MM.1S (cell line): Measurements from ENCODE around the gene KPNA5.
A peak's percentile ranks its signal among the peaks of the same experiment; 100 is the strongest.

Source experiments
- DNase-seq: peaks from one replicate; pipeline ENCODE4 v3.0.0-alpha.2; 2015
- H2AFZ ChIP-seq: fragments of 300-600 bp; sonication (generic); 2 replicates; pipeline ENCODE4 v1.6.0; 2016; ENCODE audit warnings: antibody characterized with exemption, low read length
- H3F3A ChIP-seq: fragments of 300-600 bp; sonication (generic); 2 replicates; pipeline ENCODE4 v1.6.1; 2016; ENCODE audit warnings: mild to moderate bottlenecking, antibody characterized with exemption, low read length, moderate library complexity, mixed read lengths; ENCODE audit not compliant: insufficient read depth
- H3K27ac ChIP-seq: fragments of 300-600 bp; sonication (generic); 2 replicates; pipeline ENCODE4 v1.5.1; 2016; ENCODE audit warnings: mild to moderate bottlenecking, low read length
- H3K27me3 ChIP-seq: fragments of 300-600 bp; sonication (generic); replicated peaks from 2 replicates; pipeline ENCODE4 v1.6.0; 2016; ENCODE audit warnings: low read length; ENCODE audit not compliant: insufficient read depth
- H3K36me3 ChIP-seq: fragments of 300-600 bp; sonication (generic); replicated peaks from 2 replicates; pipeline ENCODE4 v1.6.1; 2016; ENCODE audit warnings: mild to moderate bottlenecking, low read length, mixed read lengths; ENCODE audit not compliant: insufficient read depth
- H3K4me1 ChIP-seq: fragments of 300-600 bp; sonication (generic); 2 replicates; pipeline ENCODE4 v1.6.1; 2016; ENCODE audit warnings: low read length, mixed read lengths
- H3K4me2 ChIP-seq: fragments of 300-600 bp; sonication (generic); 2 replicates; pipeline ENCODE4 v1.6.0; 2016; ENCODE audit warnings: low read depth, low read length
- H3K4me3 ChIP-seq: fragments of 300-600 bp; sonication (generic); 2 replicates; pipeline ENCODE4 v1.5.1; 2016; ENCODE audit warnings: low read length, mixed read lengths
- H3K79me2 ChIP-seq: fragments of 300-600 bp; sonication (generic); 2 replicates; pipeline ENCODE4 v1.6.1; 2016; ENCODE audit warnings: mixed run types, low read length, mixed read lengths
- H3K9ac ChIP-seq: fragments of 300-600 bp; sonication (generic); 2 replicates; pipeline ENCODE4 v1.6.1; 2016; ENCODE audit warnings: low read length, mixed read lengths
- H3K9me2 ChIP-seq: fragments of 300-600 bp; sonication (generic); replicated peaks from 2 replicates; pipeline ENCODE4 v1.6.1; 2016; ENCODE audit warnings: mild to moderate bottlenecking, low read length, mixed read lengths; ENCODE audit not compliant: insufficient read depth
- H3K9me3 ChIP-seq: fragments of 300-600 bp; sonication (generic); replicated peaks from 2 replicates; pipeline ENCODE4 v1.6.1; 2016; ENCODE audit warnings: mild to moderate bottlenecking, low read length, mixed read lengths; ENCODE audit not compliant: insufficient read depth
- H4K20me1 ChIP-seq: fragments of 300-600 bp; sonication (generic); 2 replicates; pipeline ENCODE4 v1.6.1; 2016; ENCODE audit warnings: mild to moderate bottlenecking, low read length, moderate library complexity, mixed read lengths; ENCODE audit not compliant: insufficient read depth
- CTCF ChIP-seq: fragments of 300-600 bp; sonication (generic); IDR thresholded peaks from 2 replicates; pipeline ENCODE4 v1.5.1; 2016; ENCODE audit warnings: antibody characterized with exemption, low read length, mixed read lengths
- EZH2 ChIP-seq: fragments of 300-600 bp; sonication (generic); optimal IDR thresholded peaks from 2 replicates; pipeline ENCODE3; 2017; ENCODE audit warnings: low read depth, mild to moderate bottlenecking, antibody characterized with exemption, low read length, mixed read lengths
- EZH2phosphoT487 ChIP-seq: fragments of 300-600 bp; sonication (generic); IDR thresholded peaks from 2 replicates; pipeline ENCODE4 v1.6.1; 2018; ENCODE audit warnings: antibody characterized with exemption, low read length

Gene KPNA5

GRCh38 chr6:116665464-116665863 lies 15.5 kb upstream of the KPNA5 start:
- Histone ChIP-seq H3K27ac (no peak overlapping the region), H3K4me3 (no peak overlapping the region), H4K20me1 (peaks cover 8% of the 10 kb centered on the region; the same call in 1 of the 2 replicates), H3K4me2 (peak overlapping the region; percentile 67; the same call in 1 of the 2 replicates), H3K4me1 (peaks cover 14% of the 10 kb centered on the region), H3K36me3 (no peaks in the 10 kb centered on the region), H2AFZ (no peak overlapping the region), H3K9ac (no peak overlapping the region), H3F3A (0 out of 2 replicates have a peak, but pooled peaks cover 4% of the 10 kb centered on the region), H3K27me3 (no peaks in the 10 kb centered on the region), H3K9me3 (no peaks in the 10 kb centered on the region), H3K9me2 (no peaks in the 10 kb centered on the region), H3K79me2 (peaks cover 72% of the 10 kb centered on the region)
- no peak for DNase-seq
- TF ChIP-seq EZH2phosphoT487: no peak
- TF ChIP-seq CTCF: no peak
- no peak for TF ChIP-seq EZH2

GRCh38 chr6:116666869-116667268 lies 14.1 kb upstream of the KPNA5 start:
- Histone ChIP-seq H3K27ac (no peak overlapping the region), H3K79me2 (peaks cover 62% of the 10 kb centered on the region), H3K9me3 (no peaks in the 10 kb centered on the region), H3K27me3 (no peaks in the 10 kb centered on the region), H2AFZ (no peak overlapping the region), H3K9me2 (no peaks in the 10 kb centered on the region), H3K4me1 (peaks cover 14% of the 10 kb centered on the region), H3K36me3 (no peaks in the 10 kb centered on the region), H3F3A (0 out of 2 replicates have a peak, but pooled peaks cover 4% of the 10 kb centered on the region), H3K4me3 (no peak overlapping the region), H3K4me2 (peak overlapping the region; percentile 67), H3K9ac (no peak overlapping the region), H4K20me1 (peaks cover 8% of the 10 kb centered on the region; the same call in 1 of the 2 replicates)
- no peak for TF ChIP-seq EZH2
- TF ChIP-seq CTCF: no peak
- no peak for TF ChIP-seq EZH2phosphoT487
- peak; percentile 56 for DNase-seq

- Histone ChIP-seq H3F3A (0 out of 2 replicates have a peak, but pooled peaks cover 4% of the 10 kb centered on the region), H2AFZ (no peak overlapping the region), H3K4me2 (peak overlapping the region; percentile 67), H3K9me3 (no peaks in the 10 kb centered on the region), H3K27me3 (no peaks in the 10 kb centered on the region), H3K79me2 (peaks cover 56% of the 10 kb centered on the region), H3K9ac (peak overlapping the region; percentile 86; the same call in 1 of the 2 replicates), H3K4me1 (peaks cover 14% of the 10 kb centered on the region), H3K27ac (no peak overlapping the region), H3K9me2 (no peaks in the 10 kb centered on the region), H4K20me1 (peaks cover 8% of the 10 kb centered on the region; the same call in 1 of the 2 replicates), H3K36me3 (no peaks in the 10 kb centered on the region), H3K4me3 (peak overlapping the region; percentile 96)
- no peak for DNase-seq
- TF ChIP-seq CTCF (no peak), EZH2 (no peak)
Observed at GRCh38 chr6:116667623-116668022, 13.4 kb upstream of the KPNA5 start.
